Measurements from ENCODE around the gene ZNF592.

GRCh38 chr15:84765675-84766074 lies 17.3 kb downstream of the ZNF592 start:
- TF ChIP-seq ZFX (IDR thresholded peaks at IDR 0.05; ENCODE audit: borderline replicate concordance) = no peak
- no peak for TF ChIP-seq CTCF (IDR thresholded peaks at IDR 0.05)
